HEK293 (cell line): Measurements from ENCODE around the gene PRSS2.

Experiments used
- CTCF ChIA-PET: fragments of 350-600 bp; formaldehyde crosslinking; extraction: SDS; loops from one replicate; lab custom pipeline; 2021; ENCODE audit warnings: antibody characterized with exemption; lab: Yijun Ruan, JAX
- POLR2A ChIA-PET: fragments of 300-600 bp; formaldehyde crosslinking; extraction: SDS; loops from one replicate; lab custom pipeline; 2020; ENCODE audit warnings: antibody characterized with exemption, inconsistent platforms; lab: Yijun Ruan, JAX
- H3K27ac ChIP-seq: fragments of 200-500 bp; sonication (Bioruptor generic); 2 replicates; pipeline ENCODE4 v1.5.1; 2014; ENCODE audit warnings: low read depth, low read length, control low read depth, inconsistent platforms; ENCODE audit errors: extremely low read depth
- H3K36me3 ChIP-seq, 2 experiments: fragments of 200-500 bp in 1 of 2; sonication (Bioruptor generic) in 1 of 2; 1 replicate in 1 of 2; 2 replicates in 1 of 2; pipeline ENCODE4 v1.5.1; 2014 to 2017; ENCODE audit warnings: inconsistent platforms in 2 of 2, low read length in 2 of 2; ENCODE audit not compliant: control insufficient read depth in 2 of 2, insufficient read depth in 1 of 2
- H3K4me1 ChIP-seq: fragments of 200-500 bp; sonication (Bioruptor generic); 2 replicates; pipeline ENCODE4 v1.5.1; 2014; ENCODE audit warnings: mild to moderate bottlenecking, low read length, inconsistent platforms; ENCODE audit not compliant: control insufficient read depth, insufficient read depth
- H3K4me3 ChIP-seq: 2 replicates; pipeline ENCODE4 v1.5.1; 2011; ENCODE audit warnings: low read depth, mild to moderate bottlenecking, control low read depth, low read length, moderate library complexity
- H3K9me3 ChIP-seq: fragments of 200-500 bp; sonication (Bioruptor generic); 2 replicates; pipeline ENCODE4 v1.5.1; 2014; ENCODE audit warnings: low read depth, low read length, inconsistent platforms; ENCODE audit not compliant: control insufficient read depth, insufficient read depth
- FEZF1 ChIP-seq: fragments of 450-650 bp; formaldehyde crosslinking; IDR thresholded peaks from 2 replicates; pipeline ENCODE4 v1.5.1; 2016; ENCODE audit warnings: missing biosample characterization, missing genetic modification characterization
- IKZF3 ChIP-seq: fragments of 450-650 bp; IDR thresholded peaks from 2 replicates; pipeline ENCODE4 v1.5.0; 2018; ENCODE audit warnings: missing biosample characterization, mild to moderate bottlenecking, missing genetic modification characterization, moderate library complexity
- SP7 ChIP-seq: fragments of 450-650 bp; formaldehyde crosslinking; IDR thresholded peaks from 2 replicates; pipeline ENCODE4 v1.5.1; 2016; ENCODE audit warnings: missing biosample characterization, missing genetic modification characterization
- YY1 ChIP-seq: fragments of 450-650 bp; formaldehyde crosslinking; IDR thresholded peaks from 2 replicates; pipeline ENCODE4 v1.5.1; 2018; ENCODE audit warnings: missing biosample characterization, missing genetic modification characterization
- ZNF138 ChIP-seq: fragments of 450-650 bp; formaldehyde crosslinking; IDR thresholded peaks from 2 replicates; pipeline ENCODE4 v1.5.1; 2016; ENCODE audit warnings: missing biosample characterization, missing genetic modification characterization, borderline replicate concordance
- ZNF157 ChIP-seq: fragments of 450-650 bp; formaldehyde crosslinking; IDR thresholded peaks from 2 replicates; pipeline ENCODE4 v1.5.1; 2016; ENCODE audit warnings: missing biosample characterization, missing genetic modification characterization
- ZNF2 ChIP-seq: fragments of 450-650 bp; formaldehyde crosslinking; IDR thresholded peaks from 2 replicates; pipeline ENCODE4 v1.5.1; 2016; ENCODE audit warnings: missing biosample characterization, missing genetic modification characterization
- ZNF214 ChIP-seq: fragments of 450-650 bp; formaldehyde crosslinking; IDR thresholded peaks from 2 replicates; pipeline ENCODE4 v1.5.1; 2017; ENCODE audit warnings: missing biosample characterization, mild to moderate bottlenecking, missing genetic modification characterization, borderline replicate concordance
- ZNF239 ChIP-seq: fragments of 450-650 bp; formaldehyde crosslinking; IDR thresholded peaks from 2 replicates; pipeline ENCODE4 v1.5.1; 2016; ENCODE audit warnings: missing biosample characterization, missing genetic modification characterization
- ZNF335 ChIP-seq: fragments of 450-650 bp; formaldehyde crosslinking; conservative IDR thresholded peaks from 2 replicates; pipeline ENCODE4 v1.5.1; 2016; ENCODE audit warnings: missing biosample characterization, missing genetic modification characterization
- ZNF354C ChIP-seq: fragments of 450-650 bp; formaldehyde crosslinking; IDR thresholded peaks from 2 replicates; pipeline ENCODE4 v1.5.1; 2016; ENCODE audit warnings: missing biosample characterization, missing genetic modification characterization, low read depth, borderline replicate concordance
- ZNF394 ChIP-seq: fragments of 450-650 bp; formaldehyde crosslinking; IDR thresholded peaks from 2 replicates; pipeline ENCODE4 v1.5.1; 2016; ENCODE audit warnings: missing biosample characterization, missing genetic modification characterization, mild to moderate bottlenecking, moderate library complexity, borderline replicate concordance
- ZNF658 ChIP-seq: fragments of 450-650 bp; formaldehyde crosslinking; IDR thresholded peaks from 2 replicates; pipeline ENCODE4; 2016; ENCODE audit warnings: missing biosample characterization, missing genetic modification characterization
- ZNF777 ChIP-seq: fragments of 450-650 bp; formaldehyde crosslinking; IDR thresholded peaks from 2 replicates; pipeline ENCODE4 v1.5.1; 2017; ENCODE audit warnings: missing biosample characterization, missing genetic modification characterization, borderline replicate concordance
- TF ChIP-seq, protein P1 (sequence below): fragments of 450-650 bp; formaldehyde crosslinking; IDR thresholded peaks from 2 replicates; pipeline ENCODE4 v1.5.1; 2016; ENCODE audit warnings: missing biosample characterization, missing genetic modification characterization
- TF ChIP-seq, protein P2 (sequence below): fragments of 450-650 bp; formaldehyde crosslinking; IDR thresholded peaks from 2 replicates; pipeline ENCODE4 v1.5.1; 2016; ENCODE audit warnings: missing biosample characterization, missing genetic modification characterization
- TF ChIP-seq, protein P3 (sequence below): fragments of 450-650 bp; formaldehyde crosslinking; IDR thresholded peaks from 2 replicates; pipeline ENCODE4 v1.5.1; 2016; ENCODE audit warnings: missing biosample characterization, missing genetic modification characterization
- TF ChIP-seq, protein P4 (sequence below): fragments of 450-650 bp; formaldehyde crosslinking; IDR thresholded peaks from 2 replicates; pipeline ENCODE4 v1.5.1; 2016; ENCODE audit warnings: missing biosample characterization, missing genetic modification characterization, borderline replicate concordance

PRSS2 gene

DNA sequence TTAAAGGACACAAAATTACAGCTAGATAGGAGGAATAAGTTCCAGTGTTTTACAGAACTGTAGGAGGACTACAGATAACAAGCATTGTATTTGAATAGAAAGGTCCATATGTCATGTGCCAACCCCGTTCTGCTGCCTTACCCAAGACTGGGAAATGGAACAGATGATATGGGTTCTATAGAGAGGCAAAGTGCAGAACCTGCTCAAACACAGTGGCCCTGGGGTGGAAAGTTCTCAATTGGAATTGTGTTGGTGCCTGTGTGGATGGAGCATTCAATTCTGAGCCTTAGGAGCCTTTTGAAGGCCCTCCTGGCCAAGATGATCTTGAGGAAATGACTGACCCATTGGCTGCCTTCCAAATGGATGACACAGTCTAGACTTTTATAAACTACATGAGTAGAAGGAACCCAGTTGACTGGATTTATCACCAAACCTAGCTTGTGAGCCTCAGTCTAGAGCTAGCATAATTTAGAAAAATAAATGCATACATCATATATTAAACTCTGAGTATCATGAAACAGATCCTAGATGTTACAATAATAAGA, 25.6 kb upstream of the PRSS2 start (continued):
- TF ChIP-seq, protein P1, sequence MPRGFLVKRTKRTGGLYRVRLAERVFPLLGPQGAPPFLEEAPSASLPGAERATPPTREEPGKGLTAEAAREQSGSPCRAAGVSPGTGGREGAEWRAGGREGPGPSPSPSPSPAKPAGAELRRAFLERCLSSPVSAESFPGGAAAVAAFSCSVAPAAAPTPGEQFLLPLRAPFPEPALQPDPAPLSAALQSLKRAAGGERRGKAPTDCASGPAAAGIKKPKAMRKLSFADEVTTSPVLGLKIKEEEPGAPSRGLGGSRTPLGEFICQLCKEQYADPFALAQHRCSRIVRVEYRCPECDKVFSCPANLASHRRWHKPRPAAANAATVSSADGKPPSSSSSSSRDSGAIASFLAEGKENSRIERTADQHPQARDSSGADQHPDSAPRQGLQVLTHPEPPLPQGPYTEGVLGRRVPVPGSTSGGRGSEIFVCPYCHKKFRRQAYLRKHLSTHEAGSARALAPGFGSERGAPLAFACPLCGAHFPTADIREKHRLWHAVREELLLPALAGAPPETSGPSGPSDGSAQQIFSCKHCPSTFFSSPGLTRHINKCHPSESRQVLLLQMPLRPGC (tag by site-specific recombination), result no peak
- TF ChIP-seq ZNF335 (tag by site-specific recombination), result no peak
- no peak for TF ChIP-seq IKZF3 (tag by site-specific recombination)
- TF ChIP-seq ZNF777 (tag by site-specific recombination), result no peak
- TF ChIP-seq, all 188 proteins: peak for 0

DNA sequence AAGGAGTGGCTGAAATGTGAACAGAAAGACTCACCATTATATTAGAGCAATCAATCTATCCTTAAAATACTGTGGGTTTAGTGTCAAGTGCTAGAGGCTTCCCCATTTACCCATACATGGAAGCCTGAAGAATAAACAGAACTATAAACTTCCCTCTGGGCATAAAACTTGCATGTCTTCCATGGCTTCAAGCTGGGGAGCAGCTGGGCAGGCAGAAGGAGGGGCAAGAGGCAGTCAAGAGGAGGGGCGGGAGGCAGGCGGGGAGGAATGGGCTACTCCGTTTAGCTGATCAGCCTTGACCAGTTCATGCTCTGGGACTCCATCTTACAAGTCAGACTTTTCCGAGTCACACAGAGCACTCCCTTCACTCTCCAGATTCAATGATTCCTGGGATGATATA, 25.0 kb upstream of the PRSS2 start:
- CTCF ChIA-PET, result interaction anchor here (0.6 kb wide), 2 partner anchors 33 to 113 kb away, joined by 3 read pairs; no protein-coding TSS in a partner anchor
- H3K9me3 ChIP-seq, result no peaks in the 10 kb centered on the region
- POLR2A ChIA-PET, result no interaction called here
- H3K36me3 ChIP-seq, result no peaks in the 10 kb centered on the region
- H3K27ac ChIP-seq, result no peak overlapping the region
- H3K4me1 ChIP-seq, result no peaks in the 10 kb centered on the region
- TF ChIP-seq SP7 (no peak), ZNF239 (tag by site-specific recombination) (no peak), FEZF1 (tag by site-specific recombination) (no peak), ZNF157 (no peak), ZNF214 (tag by site-specific recombination) (no peak), ZNF394 (tag by site-specific recombination) (no peak), ZNF2 (tag by site-specific recombination) (no peak), ZNF138 (no peak), YY1 (tag by site-specific recombination) (no peak), ZNF658 (tag by site-specific recombination) (no peak), ZNF354C (no peak)
- TF ChIP-seq, protein P2, sequence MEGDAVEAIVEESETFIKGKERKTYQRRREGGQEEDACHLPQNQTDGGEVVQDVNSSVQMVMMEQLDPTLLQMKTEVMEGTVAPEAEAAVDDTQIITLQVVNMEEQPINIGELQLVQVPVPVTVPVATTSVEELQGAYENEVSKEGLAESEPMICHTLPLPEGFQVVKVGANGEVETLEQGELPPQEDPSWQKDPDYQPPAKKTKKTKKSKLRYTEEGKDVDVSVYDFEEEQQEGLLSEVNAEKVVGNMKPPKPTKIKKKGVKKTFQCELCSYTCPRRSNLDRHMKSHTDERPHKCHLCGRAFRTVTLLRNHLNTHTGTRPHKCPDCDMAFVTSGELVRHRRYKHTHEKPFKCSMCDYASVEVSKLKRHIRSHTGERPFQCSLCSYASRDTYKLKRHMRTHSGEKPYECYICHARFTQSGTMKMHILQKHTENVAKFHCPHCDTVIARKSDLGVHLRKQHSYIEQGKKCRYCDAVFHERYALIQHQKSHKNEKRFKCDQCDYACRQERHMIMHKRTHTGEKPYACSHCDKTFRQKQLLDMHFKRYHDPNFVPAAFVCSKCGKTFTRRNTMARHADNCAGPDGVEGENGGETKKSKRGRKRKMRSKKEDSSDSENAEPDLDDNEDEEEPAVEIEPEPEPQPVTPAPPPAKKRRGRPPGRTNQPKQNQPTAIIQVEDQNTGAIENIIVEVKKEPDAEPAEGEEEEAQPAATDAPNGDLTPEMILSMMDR, result no peak
- TF ChIP-seq, protein P3, sequence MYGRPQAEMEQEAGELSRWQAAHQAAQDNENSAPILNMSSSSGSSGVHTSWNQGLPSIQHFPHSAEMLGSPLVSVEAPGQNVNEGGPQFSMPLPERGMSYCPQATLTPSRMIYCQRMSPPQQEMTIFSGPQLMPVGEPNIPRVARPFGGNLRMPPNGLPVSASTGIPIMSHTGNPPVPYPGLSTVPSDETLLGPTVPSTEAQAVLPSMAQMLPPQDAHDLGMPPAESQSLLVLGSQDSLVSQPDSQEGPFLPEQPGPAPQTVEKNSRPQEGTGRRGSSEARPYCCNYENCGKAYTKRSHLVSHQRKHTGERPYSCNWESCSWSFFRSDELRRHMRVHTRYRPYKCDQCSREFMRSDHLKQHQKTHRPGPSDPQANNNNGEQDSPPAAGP (tag by site-specific recombination), result no peak
- TF ChIP-seq, protein P4, sequence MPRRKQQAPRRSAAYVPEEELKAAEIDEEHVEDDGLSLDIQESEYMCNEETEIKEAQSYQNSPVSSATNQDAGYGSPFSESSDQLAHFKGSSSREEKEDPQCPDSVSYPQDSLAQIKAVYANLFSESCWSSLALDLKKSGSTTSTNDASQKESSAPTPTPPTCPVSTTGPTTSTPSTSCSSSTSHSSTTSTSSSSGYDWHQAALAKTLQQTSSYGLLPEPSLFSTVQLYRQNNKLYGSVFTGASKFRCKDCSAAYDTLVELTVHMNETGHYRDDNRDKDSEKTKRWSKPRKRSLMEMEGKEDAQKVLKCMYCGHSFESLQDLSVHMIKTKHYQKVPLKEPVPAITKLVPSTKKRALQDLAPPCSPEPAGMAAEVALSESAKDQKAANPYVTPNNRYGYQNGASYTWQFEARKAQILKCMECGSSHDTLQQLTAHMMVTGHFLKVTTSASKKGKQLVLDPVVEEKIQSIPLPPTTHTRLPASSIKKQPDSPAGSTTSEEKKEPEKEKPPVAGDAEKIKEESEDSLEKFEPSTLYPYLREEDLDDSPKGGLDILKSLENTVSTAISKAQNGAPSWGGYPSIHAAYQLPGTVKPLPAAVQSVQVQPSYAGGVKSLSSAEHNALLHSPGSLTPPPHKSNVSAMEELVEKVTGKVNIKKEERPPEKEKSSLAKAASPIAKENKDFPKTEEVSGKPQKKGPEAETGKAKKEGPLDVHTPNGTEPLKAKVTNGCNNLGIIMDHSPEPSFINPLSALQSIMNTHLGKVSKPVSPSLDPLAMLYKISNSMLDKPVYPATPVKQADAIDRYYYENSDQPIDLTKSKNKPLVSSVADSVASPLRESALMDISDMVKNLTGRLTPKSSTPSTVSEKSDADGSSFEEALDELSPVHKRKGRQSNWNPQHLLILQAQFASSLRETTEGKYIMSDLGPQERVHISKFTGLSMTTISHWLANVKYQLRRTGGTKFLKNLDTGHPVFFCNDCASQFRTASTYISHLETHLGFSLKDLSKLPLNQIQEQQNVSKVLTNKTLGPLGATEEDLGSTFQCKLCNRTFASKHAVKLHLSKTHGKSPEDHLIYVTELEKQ (tag by site-specific recombination), result no peak
- no peak overlapping the region for H3K4me3 ChIP-seq
